Gastrocnemius medialis (tissue), 4 donors: ENCODE data around the gene CPXM2. TPM values are rescaled to one million over a fixed set of nuclear protein-coding genes. Genes with fewer than 3 reads are reported as not detected.

Experiments
- ATAC-seq, 2 donors: fragments of 150-250 bp; one replicate each; pipeline ENCODE4 v1.9.1; 2016
- DNase-seq, 2 donors: peaks; one replicate each; pipeline ENCODE4 v3.0.0-alpha.2; 2019
- H3K27ac ChIP-seq, 4 donors: fragments of 200-600 bp; sonication (generic); 1 replicate in 1 of 4; 2 replicates in 3 of 4; pipeline ENCODE4 v1.5.1; 2016 to 2018; ENCODE audit warnings: mild to moderate bottlenecking in 2 of 4, moderate library complexity in 1 of 4
- H3K27me3 ChIP-seq, 3 donors: fragments of 200-600 bp; sonication (generic) in 2 of 3; 1 replicate in 1 of 3; 2 replicates in 2 of 3; pipeline versions ENCODE4 v1.5.1 to v1.6.0; 2016 to 2019; ENCODE audit warnings: mild to moderate bottlenecking in 1 of 3, moderate library complexity in 1 of 3
- H3K36me3 ChIP-seq, 2 donors: fragments of 200-600 bp; sonication (generic) in 1 of 2; one replicate each; pipeline ENCODE4 v1.5.1; 2017 to 2018
- H3K4me1 ChIP-seq, 2 donors: fragments of 200-600 bp; sonication (generic) in 1 of 2; one replicate each; pipeline ENCODE4 v1.5.1; 2016 to 2017; ENCODE audit warnings: mild to moderate bottlenecking in 2 of 2
- H3K4me3 ChIP-seq, 4 donors: fragments of 200-600 bp; sonication (generic) in 3 of 4; 1 replicate in 1 of 4; 2 replicates in 3 of 4; pipeline ENCODE4 v1.5.1; 2016 to 2019; ENCODE audit warnings: mild to moderate bottlenecking in 2 of 4
- H3K9me3 ChIP-seq, 3 donors: fragments of 200-600 bp; sonication (generic) in 2 of 3; 1 replicate in 1 of 3; 2 replicates in 2 of 3; pipeline ENCODE4 v1.5.1; 2016 to 2019
- POLR2A ChIP-seq, 2 donors: fragments of 450-650 bp; IDR thresholded peaks; one replicate each; pipeline ENCODE4 v1.6.1; 2017; ENCODE audit warnings: antibody characterized with exemption in 2 of 2, mild to moderate bottlenecking in 2 of 2, moderate library complexity in 2 of 2
- in situ Hi-C, 4 donors: fragments of 200-750 bp; cut with MboI; loops; one replicate each; pipeline versions ENCODE4 v1.15.0 to v1.8.0; 2017; ENCODE audit warnings: low sequenced_read_pairs in 4 of 4
- intact Hi-C: fragments of 100-400 bp; cut with DNase I; formaldehyde crosslinking; loops from one replicate; pipeline ENCODE4 v1.15.1; 2023; ENCODE audit warnings: low total_unique reads
- total RNA-seq, 4 donors: library from RNA; depleted of rRNA; stranded (reverse); fragments of >200 nt; gene quantifications; one replicate each; pipeline versions ENCODE4 v1.1.0 to v1.2.3, GENCODE V29; 2016
- TF ChIP-seq, protein P1 (sequence below), 5 experiments: fragments of 450-650 bp in 3 of 5; fragments of 200-600 bp in 2 of 5; sonication (generic) in 2 of 5; IDR thresholded peaks in 4 of 5; conservative IDR thresholded peaks in 1 of 5; 1 replicate in 4 of 5; 2 replicates in 1 of 5; pipeline ENCODE4 v1.5.1; 2016 to 2019; ENCODE audit warnings: antibody characterized with exemption in 5 of 5, mild to moderate bottlenecking in 3 of 5, moderate library complexity in 3 of 5

The CPXM2 gene
- total RNA-seq, 4 donors from 2014 or later: 0.63 to 4.1 (median 1.9) TPM

DNA sequence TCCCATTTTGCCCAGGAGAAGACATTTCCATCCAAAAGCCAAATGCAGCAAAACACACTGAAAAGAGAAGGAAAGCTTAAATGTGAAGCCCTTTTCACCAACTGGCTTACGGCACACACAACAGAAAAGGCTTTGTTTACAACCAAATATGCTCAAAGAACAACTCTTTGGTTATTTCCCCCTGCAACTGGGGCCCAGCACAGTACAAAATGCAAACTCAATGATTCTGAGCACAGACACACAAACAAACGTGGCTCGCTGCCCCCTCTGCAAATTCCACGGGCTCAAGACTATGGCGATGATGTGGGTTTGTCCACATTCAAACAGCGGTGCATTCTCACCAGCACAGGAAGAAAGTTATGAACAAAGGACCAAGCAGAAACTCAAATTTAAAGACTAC is 5.3 kb downstream of the CPXM2 start:
- Histone ChIP-seq H3K27me3 (peaks cover 3 to 9% (median 8%) of the 10 kb centered on the region in 3 donors), H3K27ac (no peak overlapping the region), H3K4me1 (no peaks in the 10 kb centered on the region), H3K9me3 (no peaks in the 10 kb centered on the region), H3K4me3 (no peak overlapping the region), H3K36me3 (no peaks in the 10 kb centered on the region)
- DNase-seq (no peak), ATAC-seq (no peak)
- intact Hi-C loops (no loop called here), in situ Hi-C loops (no loop called here)
- TF ChIP-seq, protein P1, sequence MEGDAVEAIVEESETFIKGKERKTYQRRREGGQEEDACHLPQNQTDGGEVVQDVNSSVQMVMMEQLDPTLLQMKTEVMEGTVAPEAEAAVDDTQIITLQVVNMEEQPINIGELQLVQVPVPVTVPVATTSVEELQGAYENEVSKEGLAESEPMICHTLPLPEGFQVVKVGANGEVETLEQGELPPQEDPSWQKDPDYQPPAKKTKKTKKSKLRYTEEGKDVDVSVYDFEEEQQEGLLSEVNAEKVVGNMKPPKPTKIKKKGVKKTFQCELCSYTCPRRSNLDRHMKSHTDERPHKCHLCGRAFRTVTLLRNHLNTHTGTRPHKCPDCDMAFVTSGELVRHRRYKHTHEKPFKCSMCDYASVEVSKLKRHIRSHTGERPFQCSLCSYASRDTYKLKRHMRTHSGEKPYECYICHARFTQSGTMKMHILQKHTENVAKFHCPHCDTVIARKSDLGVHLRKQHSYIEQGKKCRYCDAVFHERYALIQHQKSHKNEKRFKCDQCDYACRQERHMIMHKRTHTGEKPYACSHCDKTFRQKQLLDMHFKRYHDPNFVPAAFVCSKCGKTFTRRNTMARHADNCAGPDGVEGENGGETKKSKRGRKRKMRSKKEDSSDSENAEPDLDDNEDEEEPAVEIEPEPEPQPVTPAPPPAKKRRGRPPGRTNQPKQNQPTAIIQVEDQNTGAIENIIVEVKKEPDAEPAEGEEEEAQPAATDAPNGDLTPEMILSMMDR (IDR thresholded peaks at IDR 0.05 in 4 of 5, conservative IDR thresholded peaks at IDR 0.05 in 1 of 5): no peak
- TF ChIP-seq POLR2A (IDR thresholded peaks at IDR 0.05): no peak

- no peaks in the 10 kb centered on the region for H3K36me3 ChIP-seq
- in situ Hi-C loops (no loop called here), intact Hi-C loops (no loop called here)
- DNase-seq (no peak), ATAC-seq (no peak)
- H3K27me3 ChIP-seq: peaks cover under 1 to 3% (median 3%) of the 10 kb centered on the region in 3 donors
- no peaks in the 10 kb centered on the region for H3K9me3 ChIP-seq
- no peaks in the 10 kb centered on the region for H3K4me1 ChIP-seq
- H3K4me3 ChIP-seq: no peak overlapping the region
- no peak for TF ChIP-seq POLR2A (IDR thresholded peaks at IDR 0.05)
- no peak overlapping the region for H3K27ac ChIP-seq
These were observed 6.0 kb downstream of the CPXM2 start for GRCh38 chr10:123885406-123886170.

DNA sequence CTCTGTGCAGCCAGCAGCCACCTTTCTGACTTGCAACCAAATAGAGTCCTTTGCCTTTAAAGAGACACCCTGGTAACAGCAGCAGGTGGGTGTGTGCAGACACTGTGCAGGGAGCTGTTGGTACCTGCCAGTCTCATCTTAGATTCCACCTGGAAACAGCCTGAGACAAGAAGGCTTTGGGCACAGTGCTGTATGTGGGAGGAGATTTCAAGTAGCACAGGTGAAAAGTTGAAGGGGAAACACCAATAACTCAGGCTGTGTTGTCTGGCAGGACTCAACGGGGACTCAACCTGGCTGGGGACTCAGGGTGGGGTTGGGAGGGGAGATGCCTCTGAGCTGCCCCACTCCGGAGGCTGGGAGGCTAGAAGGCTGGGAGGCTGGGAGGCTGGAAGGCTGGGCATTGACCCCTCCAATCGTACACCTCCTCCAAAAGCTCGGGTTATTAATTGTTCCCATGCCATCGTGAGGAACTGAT is 6.7 kb downstream of the CPXM2 start:
- ATAC-seq (no peak), DNase-seq (no peak)
- intact Hi-C loops (no loop called here), in situ Hi-C loops (no loop called here)
- Histone ChIP-seq H3K4me1 (no peaks in the 10 kb centered on the region), H3K9me3 (no peaks in the 10 kb centered on the region), H3K27ac (no peak overlapping the region), H3K27me3 (no peaks in the 10 kb centered on the region), H3K4me3 (no peak overlapping the region), H3K36me3 (no peaks in the 10 kb centered on the region)
- no peak for TF ChIP-seq POLR2A (IDR thresholded peaks at IDR 0.05)
- TF ChIP-seq, protein P1 (IDR thresholded peaks at IDR 0.05 in 4 of 5, conservative IDR thresholded peaks at IDR 0.05 in 1 of 5): no peak

GRCh38 chr10:123884351-123884906 is 7.2 kb downstream of the CPXM2 start:
- Histone ChIP-seq H3K36me3 (no peaks in the 10 kb centered on the region), H3K27me3 (no peaks in the 10 kb centered on the region), H3K4me3 (no peak overlapping the region), H3K9me3 (no peaks in the 10 kb centered on the region), H3K4me1 (no peaks in the 10 kb centered on the region), H3K27ac (no peak overlapping the region)
- intact Hi-C loops (no loop called here), in situ Hi-C loops (no loop called here)
- no peak for DNase-seq
- TF ChIP-seq POLR2A (IDR thresholded peaks at IDR 0.05): no peak
- ATAC-seq: no peak

GRCh38 chr10:123883673-123884320 is 7.8 kb downstream of the CPXM2 start:
- Histone ChIP-seq H3K27me3 (no peaks in the 10 kb centered on the region), H3K4me3 (no peak overlapping the region), H3K36me3 (no peaks in the 10 kb centered on the region), H3K4me1 (no peaks in the 10 kb centered on the region), H3K27ac (no peak overlapping the region), H3K9me3 (no peaks in the 10 kb centered on the region)
- ATAC-seq: no peak
- in situ Hi-C loops: no loop called here
- no peak for TF ChIP-seq POLR2A (IDR thresholded peaks at IDR 0.05)
- TF ChIP-seq, protein P1 (IDR thresholded peaks at IDR 0.05 in 4 of 5, conservative IDR thresholded peaks at IDR 0.05 in 1 of 5): no peak
- intact Hi-C loops: no loop called here
- DNase-seq: no peak
